IPS-NIHi11 (cell line): ENCODE results near the gene DENND5B.
A peak's percentile ranks its signal among the peaks of the same experiment; 100 is the strongest.
"Not testable (repeated sequence)": the region's sequence is repeated elsewhere in the genome, so short reads cannot be mapped to it uniquely, and the experiment has no call there.

Experiments used
- DNase-seq: peaks from one replicate; pipeline ENCODE4 v3.0.0; 2012; ENCODE audit warnings: mixed read lengths, low spot score

Gene DENND5B

GRCh38 chr12:31377210-31377609, 213.7 kb downstream of the DENND5B start:
- DNase-seq = not testable (repeated sequence)

GRCh38 chr12:31375422-31375821, 215.5 kb downstream of the DENND5B start:
- DNase-seq = not testable (repeated sequence)

GRCh38 chr12:31371256-31371620, 219.7 kb downstream of the DENND5B start:
- no peak for DNase-seq

GRCh38 chr12:31370531-31371255, 220.2 kb downstream of the DENND5B start:
- peak; percentile 68 for DNase-seq

GRCh38 chr12:31369712-31370521, 221.0 kb downstream of the DENND5B start:
- no peak for DNase-seq

GRCh38 chr12:31368666-31369361, 222.1 kb downstream of the DENND5B start:
- no peak for DNase-seq

GRCh38 chr12:31366104-31366621, 224.8 kb downstream of the DENND5B start:
- no peak for DNase-seq

- DNase-seq = no peak
These were observed 227.1 kb downstream of the DENND5B start for GRCh38 chr12:31363831-31364230.

GRCh38 chr12:31363416-31363809, 227.5 kb downstream of the DENND5B start:
- no peak for DNase-seq

- DNase-seq = peak; percentile 59
These were observed 228.0 kb downstream of the DENND5B start for GRCh38 chr12:31362759-31363415.

GRCh38 chr12:31362115-31362758, 228.7 kb downstream of the DENND5B start:
- peak; percentile 61 for DNase-seq

- no peak for DNase-seq
These were observed 229.2 kb downstream of the DENND5B start for GRCh38 chr12:31361730-31362114.

GRCh38 chr12:31355747-31356107, 235.2 kb downstream of the DENND5B start:
- no peak for DNase-seq

GRCh38 chr12:31353750-31354708, 236.9 kb downstream of the DENND5B start:
- DNase-seq = no peak

GRCh38 chr12:31346267-31346666, 244.7 kb downstream of the DENND5B start:
- no peak for DNase-seq

GRCh38 chr12:31343139-31343538, 247.8 kb downstream of the DENND5B start:
- DNase-seq = no peak

GRCh38 chr12:31342286-31342685, 248.7 kb downstream of the DENND5B start:
- DNase-seq = no peak

GRCh38 chr12:31339831-31340622, 250.9 kb downstream of the DENND5B start:
- peak; percentile 44 for DNase-seq

- DNase-seq = no peak
These were observed 253.0 kb downstream of the DENND5B start for GRCh38 chr12:31337952-31338351.
